GM23338 (cell line): Measurements from ENCODE around the gene CLIC5.

Source experiments
- JUNB ChIP-seq: IDR thresholded peaks from one replicate; pipeline ENCODE4 v1.6.1; 2016; ENCODE audit warnings: antibody characterized with exemption; ENCODE audit not compliant: unreplicated experiment
- NANOG ChIP-seq: IDR thresholded peaks from 2 replicates; pipeline ENCODE4 v1.6.1; 2016; ENCODE audit warnings: antibody characterized with exemption, borderline replicate concordance
- STAT1 ChIP-seq: IDR thresholded peaks from one replicate; pipeline ENCODE4 v1.6.1; 2016; ENCODE audit warnings: antibody characterized with exemption; ENCODE audit not compliant: unreplicated experiment
- TF ChIP-seq, protein P1 (sequence below), 2 experiments: fragments of 200-600 bp in 1 of 2; sonication (generic) in 1 of 2; conservative IDR thresholded peaks; 2 replicates each; pipeline versions ENCODE4 v1.5.1 to v1.6.1; 2016 to 2017; ENCODE audit warnings: antibody characterized with exemption in 2 of 2, low read depth in 2 of 2, mild to moderate bottlenecking in 2 of 2, moderate library complexity in 1 of 2

DNA sequence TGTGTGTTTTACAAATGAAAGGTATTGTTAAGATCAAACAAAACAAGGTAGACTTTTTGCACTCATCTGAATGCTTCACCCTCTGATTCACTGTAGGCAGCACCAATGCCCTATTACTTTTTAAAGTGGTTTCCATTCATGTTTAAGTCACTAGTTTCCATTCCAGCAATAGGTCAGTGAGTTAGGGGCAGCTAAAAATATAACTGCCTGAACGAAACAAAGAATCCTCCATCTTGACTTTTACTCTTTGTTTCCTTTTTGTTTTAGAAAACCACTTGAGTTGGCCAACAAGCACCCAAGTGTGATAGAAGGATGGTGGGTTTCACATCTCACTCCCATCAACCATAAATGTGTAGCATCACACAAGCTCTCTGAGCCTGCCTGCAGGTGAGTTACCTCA, 25.5 kb downstream of the CLIC5 start:
- TF ChIP-seq, protein P1, sequence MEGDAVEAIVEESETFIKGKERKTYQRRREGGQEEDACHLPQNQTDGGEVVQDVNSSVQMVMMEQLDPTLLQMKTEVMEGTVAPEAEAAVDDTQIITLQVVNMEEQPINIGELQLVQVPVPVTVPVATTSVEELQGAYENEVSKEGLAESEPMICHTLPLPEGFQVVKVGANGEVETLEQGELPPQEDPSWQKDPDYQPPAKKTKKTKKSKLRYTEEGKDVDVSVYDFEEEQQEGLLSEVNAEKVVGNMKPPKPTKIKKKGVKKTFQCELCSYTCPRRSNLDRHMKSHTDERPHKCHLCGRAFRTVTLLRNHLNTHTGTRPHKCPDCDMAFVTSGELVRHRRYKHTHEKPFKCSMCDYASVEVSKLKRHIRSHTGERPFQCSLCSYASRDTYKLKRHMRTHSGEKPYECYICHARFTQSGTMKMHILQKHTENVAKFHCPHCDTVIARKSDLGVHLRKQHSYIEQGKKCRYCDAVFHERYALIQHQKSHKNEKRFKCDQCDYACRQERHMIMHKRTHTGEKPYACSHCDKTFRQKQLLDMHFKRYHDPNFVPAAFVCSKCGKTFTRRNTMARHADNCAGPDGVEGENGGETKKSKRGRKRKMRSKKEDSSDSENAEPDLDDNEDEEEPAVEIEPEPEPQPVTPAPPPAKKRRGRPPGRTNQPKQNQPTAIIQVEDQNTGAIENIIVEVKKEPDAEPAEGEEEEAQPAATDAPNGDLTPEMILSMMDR (conservative IDR thresholded peaks at IDR 0.05; ENCODE audit: low read depth in 2 of 2), result no peak
- TF ChIP-seq JUNB, result no peak
- TF ChIP-seq NANOG, result no peak
- no peak for TF ChIP-seq STAT1
